Mesodermal cell (in vitro differentiated cells): Measurements from ENCODE around the gene NUP160.
"Not testable (repeated sequence)": the region's sequence is repeated elsewhere in the genome, so short reads cannot be mapped to it uniquely, and the experiment has no call there.

Experiments
- H3K27ac ChIP-seq: 2 replicates; pipeline ENCODE4 v1.7.0; 2013; ENCODE audit warnings: mild to moderate bottlenecking, low read depth, low read length, moderate library complexity; ENCODE audit not compliant: severe bottlenecking
- H3K36me3 ChIP-seq: 2 replicates; pipeline ENCODE4 v1.7.1; 2013; ENCODE audit warnings: mild to moderate bottlenecking, low read length, moderate library complexity; ENCODE audit not compliant: control insufficient read depth, insufficient read depth
- H3K4me1 ChIP-seq: one replicate; pipeline ENCODE4 v1.7.1; 2013; ENCODE audit warnings: mild to moderate bottlenecking, low read length; ENCODE audit not compliant: insufficient read depth, control insufficient read depth, poor library complexity, severe bottlenecking
- H3K4me3 ChIP-seq: 2 replicates; pipeline ENCODE4 v1.7.0; 2013; ENCODE audit warnings: low read length, control low read depth, mild to moderate bottlenecking; ENCODE audit not compliant: insufficient read depth, poor library complexity, severe bottlenecking; ENCODE audit errors: extremely low read depth
- H3K9me3 ChIP-seq: 2 replicates; pipeline ENCODE4 v1.7.1; 2013; ENCODE audit warnings: mild to moderate bottlenecking, low read length, moderate library complexity; ENCODE audit not compliant: control insufficient read depth
- WGBS, 2 experiments: methylation state at CpG; one replicate each; pipeline ENCODE4 v1.1.5; 2013; ENCODE audit warnings: missing lambda C conversion rate in 2 of 2; ENCODE audit not compliant: insufficient coverage in 2 of 2; 5-methylcytosine and 5-hydroxymethylcytosine counted together

The NUP160 gene

DNA sequence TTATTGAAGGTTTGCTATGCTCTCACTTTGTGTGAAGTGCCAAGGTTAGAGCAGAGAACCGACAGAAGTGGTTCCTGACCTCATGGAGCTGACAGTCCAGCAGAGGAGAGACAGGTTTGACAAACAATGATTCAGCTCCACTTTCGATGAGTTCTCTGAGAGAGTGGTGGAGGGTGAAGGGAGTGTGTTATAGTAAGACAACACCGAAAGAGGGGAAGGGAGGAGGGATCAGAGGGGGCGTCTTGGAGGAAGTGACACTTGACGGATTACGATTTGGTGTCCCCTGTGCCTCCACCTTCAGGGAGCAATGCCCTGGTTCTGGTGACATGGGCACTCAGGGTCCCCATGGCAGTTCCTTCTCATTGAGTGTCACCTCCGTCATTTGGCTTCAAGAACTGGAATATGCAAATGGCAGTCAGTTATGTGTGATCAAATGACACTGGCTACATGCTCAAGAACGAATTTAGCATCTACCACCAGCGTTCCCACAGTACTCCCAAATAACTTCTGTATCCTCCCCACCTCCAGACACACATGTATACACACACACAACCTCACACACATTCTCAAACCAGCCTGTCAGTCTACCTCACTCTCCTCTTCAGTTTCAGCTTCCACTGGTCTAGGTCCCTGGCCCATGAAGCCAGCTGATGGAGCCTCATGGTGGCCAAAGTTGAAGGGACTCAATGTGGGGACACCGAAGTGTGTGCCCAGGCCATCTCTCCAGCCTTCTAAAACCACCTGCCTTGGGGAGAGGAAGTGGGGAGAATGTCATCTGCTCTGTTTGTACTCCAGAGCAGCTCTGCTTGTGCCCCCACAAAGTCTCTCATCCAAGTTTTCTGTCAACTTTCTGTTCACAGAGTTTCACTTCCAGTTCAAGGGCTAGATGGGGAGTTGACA lies 31.4 kb upstream of the NUP160 start:
- H3K36me3 ChIP-seq = no peaks in the 10 kb centered on the region
- H3K27ac ChIP-seq = no peak overlapping the region
- H3K4me3 ChIP-seq = no peak overlapping the region
- 78 to 83% methylated on average over 9 of the region's 10 CpGs for WGBS, 2 experiments
- no peaks in the 10 kb centered on the region for H3K4me1 ChIP-seq
- peaks cover 22% of the 10 kb centered on the region for H3K9me3 ChIP-seq

DNA sequence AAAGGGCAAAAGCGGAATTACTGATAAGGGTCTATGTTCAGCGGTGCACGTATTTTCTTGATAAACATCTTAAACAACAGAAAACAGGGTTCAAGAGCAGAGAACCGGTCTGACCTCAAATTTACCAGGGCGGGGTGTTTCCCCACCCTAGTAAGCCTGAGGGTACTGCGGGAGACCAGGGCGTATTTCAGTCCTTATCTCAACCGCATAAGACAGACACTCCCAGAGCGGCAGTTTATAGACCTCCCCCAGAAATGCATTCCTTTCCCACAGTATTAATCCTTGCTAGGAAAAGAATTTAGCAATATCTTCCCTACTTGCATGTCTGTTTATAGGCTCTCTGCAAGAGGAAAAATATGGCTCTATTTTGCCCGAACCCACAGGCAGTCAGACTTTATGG lies 27.7 kb upstream of the NUP160 start:
- H3K27ac ChIP-seq, H3K4me1 ChIP-seq, H3K4me3 ChIP-seq, H3K36me3 ChIP-seq: not testable (repeated sequence)
- WGBS, 2 experiments = 89 to 95% methylated on average over 6 to 9 of the region's 10 CpGs
- peaks cover 22% of the 10 kb centered on the region for H3K9me3 ChIP-seq

DNA sequence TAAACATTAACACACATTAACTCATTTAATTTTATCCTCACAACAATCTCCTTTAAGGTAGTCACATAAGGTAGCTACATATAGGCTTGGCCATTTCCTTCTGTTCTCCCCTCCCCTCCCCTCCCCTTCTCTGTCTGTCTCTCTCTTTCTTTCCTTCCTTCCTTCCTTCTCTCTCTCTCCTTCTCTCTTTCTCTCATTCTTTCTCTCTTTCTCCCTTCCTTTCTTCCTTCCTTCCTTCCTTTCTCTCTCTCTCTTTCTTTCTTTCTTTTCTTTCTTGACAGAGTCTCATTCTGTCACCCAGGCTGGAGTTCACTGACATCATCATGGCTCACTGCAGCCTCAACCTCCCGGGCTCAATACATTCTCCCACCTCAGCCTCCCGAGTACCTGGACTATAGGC lies 22.3 kb upstream of the NUP160 start:
- Histone ChIP-seq H3K36me3 (no peaks in the 10 kb centered on the region), H3K27ac (no peak overlapping the region), H3K4me1 (no peaks in the 10 kb centered on the region), H3K9me3 (peaks cover 8% of the 10 kb centered on the region), H3K4me3 (no peak overlapping the region)
- 83% methylated on average over 1 of the region's 2 CpGs; no CpG with 5 or more reads in 1 of the 2 experiments for WGBS, 2 experiments

DNA sequence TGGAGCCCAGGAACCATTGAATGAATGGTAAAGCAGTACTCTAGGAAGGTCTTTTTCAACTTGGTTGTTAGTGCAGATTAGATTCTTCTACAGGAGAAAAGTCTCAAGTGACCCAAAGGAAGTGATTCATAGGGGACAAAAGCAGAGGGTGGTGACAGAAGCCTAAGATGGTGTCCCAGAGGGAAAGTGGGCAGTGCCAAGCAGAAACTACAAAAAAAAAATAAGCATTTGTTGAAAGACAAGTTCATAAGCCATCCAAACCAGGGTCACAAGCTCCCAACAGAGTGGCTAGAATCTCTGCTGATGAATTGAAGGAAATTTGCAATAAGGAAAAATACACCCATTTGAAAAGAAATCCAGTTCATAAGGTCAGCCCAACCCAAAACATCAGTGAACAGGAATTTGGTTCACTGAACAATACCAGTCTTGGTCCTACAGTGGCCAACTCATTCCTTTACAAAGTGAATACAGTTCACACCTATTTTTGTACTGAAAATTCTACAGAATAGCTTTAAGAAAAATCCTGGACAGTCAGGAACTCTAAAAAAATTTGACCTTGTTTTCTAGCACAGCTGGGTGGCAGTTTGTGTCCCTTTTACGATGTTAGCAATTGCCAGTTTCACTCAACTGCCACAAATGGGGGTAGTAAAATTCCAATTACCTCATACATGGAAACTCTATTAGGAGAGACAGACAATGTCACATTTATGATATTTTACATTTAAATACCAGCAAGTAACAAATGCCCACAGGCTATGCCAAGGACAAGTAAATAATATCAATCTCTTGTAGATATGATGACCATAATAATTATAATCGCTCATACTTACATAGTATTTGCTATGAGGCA lies 21.6 kb upstream of the NUP160 start:
- Histone ChIP-seq H3K36me3 (no peaks in the 10 kb centered on the region), H3K4me3 (no peak overlapping the region), H3K9me3 (peaks cover 2% of the 10 kb centered on the region), H3K4me1 (no peaks in the 10 kb centered on the region), H3K27ac (no peak overlapping the region)
- WGBS, 2 experiments = 86% methylated on average over 1 of the region's 2 CpGs; no CpG with 5 or more reads in 1 of the 2 experiments

DNA sequence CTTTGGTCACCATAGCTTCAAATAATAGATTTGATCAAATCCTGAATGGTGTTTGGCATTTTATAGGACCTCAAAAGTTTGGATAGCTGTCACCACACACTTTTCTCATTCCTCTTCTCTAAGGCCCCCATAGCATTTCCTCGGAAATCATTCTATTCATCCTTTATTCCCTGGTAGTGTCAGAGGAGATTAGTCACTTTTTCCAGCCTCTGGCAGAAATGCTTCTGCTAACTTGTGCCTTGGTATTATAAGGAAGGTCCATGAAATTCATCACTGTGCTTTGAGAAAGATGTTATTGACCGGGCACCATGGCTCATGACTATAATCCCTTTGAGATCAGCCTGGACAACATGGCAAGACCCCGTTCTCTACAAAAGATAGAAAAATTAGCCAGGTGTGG lies 19.7 kb upstream of the NUP160 start:
- Histone ChIP-seq H3K9me3 (no peaks in the 10 kb centered on the region), H3K27ac (no peak overlapping the region), H3K4me3 (no peak overlapping the region), H3K4me1 (peaks cover 3% of the 10 kb centered on the region), H3K36me3 (no peaks in the 10 kb centered on the region)
- 89 to 93% methylated on average over 2 of the region's 3 CpGs for WGBS, 2 experiments

DNA sequence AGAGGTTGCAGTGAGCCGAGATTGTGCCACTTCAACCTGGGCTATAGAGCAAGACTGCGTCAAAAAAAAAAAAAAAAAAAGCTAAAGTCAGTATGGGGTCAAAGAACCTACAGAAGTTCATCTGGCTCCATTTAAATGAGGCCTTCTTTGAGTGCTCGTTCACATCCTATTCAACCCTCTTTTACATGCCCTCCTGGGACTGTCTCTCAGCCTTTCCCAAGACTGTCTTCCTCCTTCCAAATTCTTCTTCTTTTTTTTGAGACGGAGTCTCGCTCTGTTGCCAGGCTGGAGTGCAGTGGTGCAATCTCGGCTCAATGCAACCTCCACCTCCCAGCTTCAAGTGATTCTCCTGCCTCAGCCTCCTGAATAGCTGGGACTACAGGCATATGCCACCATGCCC lies 18.7 kb upstream of the NUP160 start:
- WGBS, 2 experiments = 81 to 91% methylated on average over 5 to 6 of the region's 6 CpGs
- not testable (repeated sequence) for H3K4me3 ChIP-seq, H3K4me1 ChIP-seq, H3K9me3 ChIP-seq, H3K36me3 ChIP-seq, H3K27ac ChIP-seq

DNA sequence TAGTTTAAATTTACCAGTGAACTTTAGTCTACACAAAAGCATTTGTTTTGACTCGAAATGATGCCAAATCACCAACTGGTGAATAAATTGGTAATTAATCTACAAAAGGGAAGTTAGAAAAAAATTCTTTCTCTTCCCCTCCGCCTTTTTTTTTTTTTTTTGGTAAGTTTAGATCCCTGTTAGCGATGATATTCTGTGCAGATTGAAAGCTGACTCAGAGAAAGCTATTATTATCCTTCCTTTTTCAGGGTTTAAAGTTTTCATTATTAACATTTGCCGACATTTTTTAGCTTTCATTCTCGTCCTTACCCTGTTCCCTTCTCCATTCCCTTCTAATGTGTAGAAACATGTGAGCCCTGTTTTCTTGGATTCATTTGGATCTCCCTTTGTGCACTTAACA lies 16.8 kb upstream of the NUP160 start:
- Histone ChIP-seq H3K9me3 (no peaks in the 10 kb centered on the region), H3K36me3 (no peaks in the 10 kb centered on the region), H3K4me1 (peaks cover 5% of the 10 kb centered on the region), H3K4me3 (no peak overlapping the region), H3K27ac (no peak overlapping the region)
- 93% methylated on average over 2 of the region's 5 CpGs; no CpG with 5 or more reads in 1 of the 2 experiments for WGBS, 2 experiments

DNA sequence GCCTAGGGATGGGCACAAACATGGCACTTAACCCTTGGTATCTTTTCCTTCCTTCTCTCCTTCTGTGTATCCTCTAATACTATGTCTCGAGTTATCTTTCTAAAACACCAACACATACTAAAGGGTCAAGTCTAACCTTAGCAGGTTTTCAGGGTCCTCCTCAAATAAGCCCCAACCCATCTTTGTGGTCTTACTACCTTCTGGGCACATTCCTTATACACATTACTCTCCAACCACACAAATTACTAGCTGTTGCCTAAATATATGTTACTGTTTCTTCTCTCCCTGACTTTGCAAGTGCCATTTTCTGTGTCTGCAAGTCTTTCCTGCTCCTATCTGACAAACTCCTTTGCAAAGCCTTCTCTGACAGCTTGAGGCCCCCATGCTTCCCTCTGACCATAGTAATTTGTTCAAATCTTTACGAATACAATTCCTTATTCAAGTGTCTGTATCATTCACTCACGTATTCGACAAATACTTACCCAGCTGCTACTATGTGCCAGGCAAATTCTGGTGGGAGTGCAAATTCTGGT lies 15.8 kb upstream of the NUP160 start:
- H3K4me1 ChIP-seq = peaks cover 5% of the 10 kb centered on the region
- H3K4me3 ChIP-seq = no peak overlapping the region
- H3K36me3 ChIP-seq = no peaks in the 10 kb centered on the region
- H3K9me3 ChIP-seq = no peaks in the 10 kb centered on the region
- H3K27ac ChIP-seq = no peak overlapping the region
- 96 to 100% methylated on average over 1 of the region's 4 CpGs for WGBS, 2 experiments

DNA sequence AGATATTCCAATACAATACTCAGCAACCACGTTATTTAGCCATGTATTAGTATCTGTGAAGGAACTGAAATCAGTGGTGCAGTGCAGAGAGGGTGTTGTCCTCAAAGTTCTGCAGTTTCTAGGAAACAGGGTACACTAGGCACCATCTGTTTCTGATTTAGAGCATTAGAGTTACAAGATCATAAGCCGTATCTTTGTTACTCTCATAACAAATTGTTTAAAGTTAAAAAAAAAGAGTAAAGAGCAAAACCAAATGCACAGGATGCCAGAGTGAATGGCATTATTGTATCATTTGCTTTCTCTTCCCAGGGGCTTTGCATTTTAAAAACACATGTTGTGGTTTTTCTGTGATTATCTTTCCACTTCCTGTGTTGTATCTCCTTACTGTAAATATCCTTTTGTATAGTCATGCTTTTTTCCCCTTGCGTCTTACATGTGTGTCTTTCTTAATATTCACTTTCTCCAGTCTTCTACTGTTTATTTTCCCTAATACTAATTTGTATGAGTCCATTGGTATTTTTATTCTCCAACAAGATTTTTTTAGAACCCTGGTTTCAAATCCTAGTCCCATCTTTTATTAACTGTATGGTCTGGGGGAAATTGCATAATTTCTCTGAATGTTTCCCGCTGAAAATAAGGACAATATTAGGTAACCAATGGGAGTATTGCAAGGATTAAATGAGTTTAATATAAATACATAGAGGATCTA lies 15.2 kb upstream of the NUP160 start:
- WGBS, 2 experiments = 100% methylated on average over 1 of the region's 4 CpGs; no CpG with 5 or more reads in 1 of the 2 experiments
- Histone ChIP-seq H3K36me3 (no peaks in the 10 kb centered on the region), H3K9me3 (no peaks in the 10 kb centered on the region), H3K27ac (no peak overlapping the region), H3K4me3 (no peak overlapping the region), H3K4me1 (peaks cover 5% of the 10 kb centered on the region)

DNA sequence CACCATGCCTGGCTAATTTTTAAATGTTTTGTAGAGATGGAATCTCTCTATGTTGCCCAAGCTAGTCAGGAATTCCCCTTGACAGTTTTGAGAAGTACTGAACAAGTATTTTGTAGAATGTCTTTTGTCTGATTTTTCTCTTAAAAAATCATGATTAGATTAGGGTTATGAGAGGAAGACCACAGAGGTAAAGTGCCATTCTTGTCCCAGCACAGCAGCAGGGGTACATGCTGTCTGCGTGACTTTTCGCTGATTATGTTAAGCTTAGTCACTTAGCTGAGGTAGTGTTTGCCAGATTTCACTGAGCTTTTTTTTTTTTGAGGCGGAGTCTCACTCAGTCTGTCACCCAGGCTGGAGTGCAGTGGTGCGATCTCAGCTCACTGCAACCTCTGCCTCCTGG lies 13.6 kb upstream of the NUP160 start:
- H3K9me3 ChIP-seq = no peaks in the 10 kb centered on the region
- peaks cover 5% of the 10 kb centered on the region for H3K4me1 ChIP-seq
- WGBS, 2 experiments = 93 to 94% methylated on average over 3 to 4 of the region's 4 CpGs
- no peak overlapping the region for H3K27ac ChIP-seq
- no peaks in the 10 kb centered on the region for H3K36me3 ChIP-seq
- no peak overlapping the region for H3K4me3 ChIP-seq
